GM03348 (cell line): ENCODE data around the gene TIAM1.
"Not testable (repeated sequence)": the region's sequence is repeated elsewhere in the genome, so short reads cannot be mapped to it uniquely, and the experiment has no call there.

Source experiments
- DNase-seq: peaks from one replicate; pipeline ENCODE4 v3.0.0; 2012; ENCODE audit warnings: low spot score

The TIAM1 gene

GRCh38 chr21:31254131-31254530 lies 89.9 kb downstream of the TIAM1 start:
- no peak for DNase-seq

GRCh38 chr21:31253684-31254083 lies 90.4 kb downstream of the TIAM1 start:
- DNase-seq, result no peak

GRCh38 chr21:31252611-31253010 lies 91.5 kb downstream of the TIAM1 start:
- DNase-seq, result no peak

- no peak for DNase-seq
Measured at GRCh38 chr21:31252091-31252490, 92.0 kb downstream of the TIAM1 start.

- DNase-seq, result no peak
Measured at GRCh38 chr21:31251686-31252085, 92.4 kb downstream of the TIAM1 start.

GRCh38 chr21:31248598-31248997 lies 95.5 kb downstream of the TIAM1 start:
- DNase-seq, result no peak

- no peak for DNase-seq
Measured at GRCh38 chr21:31243611-31244010, 100.5 kb downstream of the TIAM1 start.

- DNase-seq, result no peak
Measured at GRCh38 chr21:31236528-31236927, 107.5 kb downstream of the TIAM1 start.

- no peak for DNase-seq
Measured at GRCh38 chr21:31235671-31236450, 108.2 kb downstream of the TIAM1 start.

- DNase-seq, result no peak
Measured at GRCh38 chr21:31234936-31235335, 109.1 kb downstream of the TIAM1 start.

GRCh38 chr21:31233711-31234110 lies 110.3 kb downstream of the TIAM1 start:
- no peak for DNase-seq

- DNase-seq, result no peak
Measured at GRCh38 chr21:31232344-31232743, 111.7 kb downstream of the TIAM1 start.

- DNase-seq, result no peak
Measured at GRCh38 chr21:31230937-31231336, 113.1 kb downstream of the TIAM1 start.

GRCh38 chr21:31228723-31229122 lies 115.3 kb downstream of the TIAM1 start:
- not testable (repeated sequence) for DNase-seq

GRCh38 chr21:31225713-31226112 lies 118.3 kb downstream of the TIAM1 start:
- no peak for DNase-seq

GRCh38 chr21:31222142-31222541 lies 121.9 kb downstream of the TIAM1 start:
- DNase-seq, result peak; percentile 32

GRCh38 chr21:31221043-31221442 lies 123.0 kb downstream of the TIAM1 start:
- no peak for DNase-seq

- DNase-seq, result peak; percentile 37
Measured at GRCh38 chr21:31220575-31220974, 123.5 kb downstream of the TIAM1 start.

- DNase-seq, result peak; percentile 61
Measured at GRCh38 chr21:31218830-31219608, 125.0 kb downstream of the TIAM1 start.

GRCh38 chr21:31216206-31216605 lies 127.9 kb downstream of the TIAM1 start:
- DNase-seq, result no peak

GRCh38 chr21:31213787-31214186 lies 130.3 kb downstream of the TIAM1 start:
- DNase-seq, result no peak

- peak; percentile 12 for DNase-seq
Measured at GRCh38 chr21:31211836-31212235, 132.2 kb downstream of the TIAM1 start.

GRCh38 chr21:31205412-31205811 lies 138.6 kb downstream of the TIAM1 start:
- no peak for DNase-seq
